MM.1S (cell line): ENCODE data around the gene METTL9.

Experiments
- EZH2 ChIP-seq: fragments of 300-600 bp; sonication (generic); optimal IDR thresholded peaks from 2 replicates; pipeline ENCODE3; 2017; ENCODE audit warnings: low read depth, mild to moderate bottlenecking, antibody characterized with exemption, low read length, mixed read lengths
- TF ChIP-seq, protein P1 (sequence below): fragments of 300-600 bp; sonication (generic); IDR thresholded peaks from 2 replicates; pipeline ENCODE4 v1.5.1; 2016; ENCODE audit warnings: antibody characterized with exemption, low read length, mixed read lengths

DNA sequence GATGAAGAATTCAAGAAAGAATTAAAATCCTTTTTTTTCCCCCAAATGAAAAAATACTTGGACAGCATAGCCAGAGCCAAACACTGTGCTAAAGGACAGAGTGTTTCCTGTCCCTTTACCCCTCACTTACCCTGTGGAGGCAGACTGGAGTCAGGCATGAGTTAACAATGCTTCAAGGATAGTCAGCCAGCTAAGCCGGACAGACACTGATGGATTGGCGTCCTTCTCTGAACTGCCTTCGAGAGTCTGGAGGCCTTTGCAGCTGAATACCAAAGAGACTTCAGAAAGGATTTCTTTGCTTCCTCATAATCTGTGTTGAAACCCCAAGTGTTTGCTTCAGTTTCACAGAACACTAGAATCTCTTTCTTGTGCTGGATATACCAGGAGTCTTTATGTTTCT, 4.6 kb downstream of the METTL9 start:
- TF ChIP-seq, protein P1, sequence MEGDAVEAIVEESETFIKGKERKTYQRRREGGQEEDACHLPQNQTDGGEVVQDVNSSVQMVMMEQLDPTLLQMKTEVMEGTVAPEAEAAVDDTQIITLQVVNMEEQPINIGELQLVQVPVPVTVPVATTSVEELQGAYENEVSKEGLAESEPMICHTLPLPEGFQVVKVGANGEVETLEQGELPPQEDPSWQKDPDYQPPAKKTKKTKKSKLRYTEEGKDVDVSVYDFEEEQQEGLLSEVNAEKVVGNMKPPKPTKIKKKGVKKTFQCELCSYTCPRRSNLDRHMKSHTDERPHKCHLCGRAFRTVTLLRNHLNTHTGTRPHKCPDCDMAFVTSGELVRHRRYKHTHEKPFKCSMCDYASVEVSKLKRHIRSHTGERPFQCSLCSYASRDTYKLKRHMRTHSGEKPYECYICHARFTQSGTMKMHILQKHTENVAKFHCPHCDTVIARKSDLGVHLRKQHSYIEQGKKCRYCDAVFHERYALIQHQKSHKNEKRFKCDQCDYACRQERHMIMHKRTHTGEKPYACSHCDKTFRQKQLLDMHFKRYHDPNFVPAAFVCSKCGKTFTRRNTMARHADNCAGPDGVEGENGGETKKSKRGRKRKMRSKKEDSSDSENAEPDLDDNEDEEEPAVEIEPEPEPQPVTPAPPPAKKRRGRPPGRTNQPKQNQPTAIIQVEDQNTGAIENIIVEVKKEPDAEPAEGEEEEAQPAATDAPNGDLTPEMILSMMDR: no peak
- TF ChIP-seq EZH2: no peak
